Measurements from ENCODE around the gene ARMC7.
"Not testable (repeated sequence)": the region's sequence is repeated elsewhere in the genome, so short reads cannot be mapped to it uniquely, and the experiment has no call there.

Gene ARMC7

DNA sequence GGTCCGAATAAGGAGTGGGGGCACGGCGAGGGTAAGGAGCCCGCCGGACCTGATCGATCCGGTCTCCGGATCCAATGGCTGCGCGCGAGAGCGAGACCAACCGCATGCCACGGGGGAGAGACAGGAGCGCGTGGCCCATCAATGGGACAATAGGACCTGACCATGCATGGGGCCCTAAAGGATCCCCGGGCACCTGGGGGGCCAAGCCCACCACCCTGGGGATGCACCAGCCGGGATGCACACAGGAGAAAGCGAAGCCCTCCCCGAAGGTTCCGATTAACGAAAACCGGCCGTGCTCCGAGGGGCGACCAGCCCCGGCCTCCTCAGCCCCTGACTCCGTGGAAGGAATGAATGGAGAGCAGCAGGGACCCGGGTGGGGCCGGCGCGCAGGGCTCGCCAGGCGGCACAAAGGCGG is 44.0 kb downstream of the ARMC7 start:
- H3K27ac ChIP-seq, result peak overlapping the region; percentile 71
- peak overlapping the region; percentile 86 for H3K9ac ChIP-seq (ENCODE audit: insufficient read length)
- TF ChIP-seq POLR2AphosphoS5 (IDR thresholded peaks at IDR 0.05; ENCODE audit: borderline replicate concordance, low read depth, low read length), result no peak
- TF ChIP-seq EZH2 (IDR thresholded peaks at IDR 0.05), result no peak
- no peak for TF ChIP-seq FOXP2 (optimal IDR thresholded peaks at IDR 0.05; ENCODE audit: control extremely low read depth, extremely low read length, insufficient read depth)
- H3K9me3 ChIP-seq (ENCODE audit: low read depth, low read length), result no peaks in the 10 kb centered on the region
- no peak for DNase-seq (ENCODE audit: low read depth, low spot score)
- peaks cover 4% of the 10 kb centered on the region for H3K36me3 ChIP-seq (ENCODE audit: insufficient read depth, low read length)
- H3K4me3 ChIP-seq, result peak overlapping the region; percentile 86

DNA sequence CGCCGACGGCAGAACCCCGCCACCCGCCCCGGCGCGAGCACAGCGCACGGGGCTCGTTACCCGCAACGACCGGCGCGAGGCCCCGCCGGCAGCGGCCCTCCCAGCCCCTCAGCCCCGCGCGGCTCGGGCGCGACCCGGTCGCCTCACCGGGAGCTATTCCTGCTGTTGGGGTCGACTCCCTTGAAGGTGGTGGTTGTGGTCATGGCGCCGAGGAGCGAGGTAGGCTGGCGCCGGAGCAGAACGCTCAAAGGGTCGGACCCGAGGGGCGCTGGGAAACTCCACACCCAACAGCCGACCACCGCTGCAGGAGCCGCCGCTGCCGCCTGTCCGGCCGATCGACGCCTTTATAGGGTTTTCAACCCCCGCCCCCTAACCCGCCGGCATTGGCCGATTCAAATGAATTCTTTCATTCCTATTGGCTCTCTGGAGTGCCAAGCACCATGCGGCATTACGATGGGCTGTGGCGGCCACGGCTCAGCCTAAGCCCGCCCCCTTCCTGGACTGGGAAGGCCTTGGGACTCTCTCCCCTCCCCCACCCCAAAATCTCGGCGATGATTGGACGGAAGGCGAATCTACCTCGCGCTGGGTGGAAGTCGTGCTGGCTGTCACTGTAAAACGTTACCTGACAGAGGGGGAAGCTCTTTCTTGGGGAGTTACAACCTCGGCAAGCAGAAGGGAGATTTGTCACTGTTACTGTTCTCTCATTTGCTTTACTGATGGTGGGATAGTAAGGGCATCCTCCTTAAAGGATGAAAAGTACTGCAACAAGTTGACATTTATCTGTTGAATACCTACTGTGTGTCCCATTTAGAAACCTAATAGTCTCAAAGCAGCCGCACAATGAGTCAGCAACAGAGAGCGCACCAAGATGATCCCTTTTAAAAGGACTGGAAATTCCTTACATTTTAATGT is 44.7 kb downstream of the ARMC7 start, which contains the start of gene JPT1:
JPT1 (minus strand) TSS at position 318 of the 912 bp plus-strand sequence; CDS start at position 203, 115 bp downstream.
- H3K9ac ChIP-seq (ENCODE audit: insufficient read length), result peak within 1 kb of the TSS; percentile 86
- DNase-seq (ENCODE audit: low read depth, low spot score), result peak; percentile 90
- H3K27ac ChIP-seq, result peak within 1 kb of the TSS; percentile 71
- no peaks in the 10 kb centered on the region for H3K9me3 ChIP-seq (ENCODE audit: low read depth, low read length)
- H3K4me3 ChIP-seq, result peak within 1 kb of the TSS; percentile 86
- TF ChIP-seq POLR2AphosphoS5 (IDR thresholded peaks at IDR 0.05; ENCODE audit: borderline replicate concordance, low read depth, low read length) (peak; percentile 99), EZH2 (IDR thresholded peaks at IDR 0.05) (no peak), FOXP2 (optimal IDR thresholded peaks at IDR 0.05; ENCODE audit: control extremely low read depth, extremely low read length, insufficient read depth) (no peak)
- peaks cover 4% of the 10 kb centered on the region for H3K36me3 ChIP-seq (ENCODE audit: insufficient read depth, low read length)

DNA sequence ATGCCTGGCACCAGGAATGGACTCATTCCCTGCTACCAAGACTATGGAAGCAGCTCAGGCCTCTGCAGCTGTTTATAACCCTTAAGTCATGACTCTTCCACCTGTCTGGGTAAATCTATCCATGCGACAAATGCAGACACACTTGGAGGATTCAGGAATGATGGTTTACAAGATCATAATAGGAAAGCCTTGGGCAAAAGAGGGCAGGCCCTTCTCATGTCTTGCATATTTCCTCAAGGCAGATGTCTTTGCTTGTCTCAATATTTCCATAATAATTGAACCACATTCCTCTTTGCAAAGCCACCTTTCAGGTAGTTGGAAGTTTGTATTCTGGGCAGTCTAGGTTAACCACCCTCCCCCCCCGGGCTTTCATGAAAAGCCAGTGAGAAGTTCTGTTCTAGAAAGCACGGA is 45.4 kb downstream of the ARMC7 start:
- Histone ChIP-seq H3K27ac (peak overlapping the region; percentile 14; the same call in 1 of the 2 replicates), H3K9ac (ENCODE audit: insufficient read length) (no peak overlapping the region), H3K9me3 (ENCODE audit: low read depth, low read length) (no peaks in the 10 kb centered on the region), H3K4me3 (no peak overlapping the region), H3K36me3 (ENCODE audit: insufficient read depth, low read length) (peaks cover 4% of the 10 kb centered on the region)
- DNase-seq (ENCODE audit: low read depth, low spot score), result no peak
- TF ChIP-seq POLR2AphosphoS5 (IDR thresholded peaks at IDR 0.05; ENCODE audit: borderline replicate concordance, low read depth, low read length) (0 out of 2 replicates have a peak, but pooled peaks have one; percentile 4), EZH2 (IDR thresholded peaks at IDR 0.05) (no peak)

DNA sequence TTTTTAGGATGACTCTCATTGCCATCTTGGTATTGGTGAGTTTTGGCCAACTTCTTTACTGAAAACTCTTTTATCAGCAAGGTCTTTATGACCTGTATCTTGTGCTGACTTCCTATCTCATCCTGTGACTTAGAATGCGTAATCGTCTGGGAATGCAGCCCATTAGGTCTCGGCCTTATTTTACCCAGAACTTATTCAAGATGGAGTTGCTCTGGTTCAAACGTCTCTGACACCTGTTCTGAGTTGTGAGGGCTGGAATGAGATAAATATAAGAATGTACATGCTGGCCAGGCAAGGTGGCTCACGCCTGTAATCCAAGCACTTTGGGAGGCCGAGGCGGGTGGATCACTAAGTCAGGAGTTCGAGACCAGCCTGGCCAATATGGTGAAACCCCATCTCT is 48.7 kb downstream of the ARMC7 start:
- not testable (repeated sequence) for H3K9ac ChIP-seq (ENCODE audit: insufficient read length); H3K36me3 ChIP-seq (ENCODE audit: insufficient read depth, low read length); DNase-seq (ENCODE audit: low read depth, low spot score); H3K9me3 ChIP-seq (ENCODE audit: low read depth, low read length); H3K27ac ChIP-seq; H3K4me3 ChIP-seq

DNA sequence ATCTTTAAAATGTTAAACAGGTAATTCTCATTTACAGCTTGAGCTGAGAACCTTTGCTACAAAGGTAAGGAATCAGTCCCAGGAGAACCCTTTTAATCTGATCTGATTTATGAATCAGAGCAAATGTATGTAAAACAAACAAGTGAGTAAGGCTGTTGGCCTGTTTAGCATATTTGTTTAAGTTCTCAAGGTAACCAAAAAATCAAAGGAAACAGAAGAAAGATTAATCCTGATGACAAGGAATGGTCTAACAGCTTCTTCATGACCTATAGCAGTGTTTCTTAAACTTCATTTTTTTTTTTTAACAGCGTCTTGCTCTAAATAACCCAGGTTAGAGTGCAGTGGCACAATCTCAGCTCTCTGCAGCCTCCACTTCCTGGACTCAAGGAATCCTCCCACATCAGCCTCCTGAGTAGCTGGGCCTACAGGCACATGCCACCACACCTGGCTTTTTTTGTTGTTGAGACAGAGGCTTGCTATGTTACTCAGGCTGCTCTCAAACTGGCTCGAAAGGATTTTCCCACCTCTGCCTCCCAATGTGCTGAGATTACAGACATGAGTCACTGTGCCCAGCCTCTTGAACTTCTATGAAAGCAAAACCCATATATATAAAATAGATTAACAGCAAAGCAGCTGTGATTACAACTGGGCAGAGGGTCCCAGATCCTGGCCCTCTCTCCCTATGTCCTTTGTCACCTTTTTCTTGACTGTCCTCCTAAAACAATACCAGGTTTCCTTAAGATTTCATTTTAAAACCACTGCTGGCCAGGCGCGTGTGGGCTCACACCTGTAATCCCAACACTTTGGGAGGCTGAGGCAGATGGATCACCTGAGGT is 49.6 kb downstream of the ARMC7 start:
- no peak overlapping the region for H3K9ac ChIP-seq (ENCODE audit: insufficient read length)
- no peak overlapping the region for H3K4me3 ChIP-seq
- no peak overlapping the region for H3K27ac ChIP-seq
- peaks cover 15% of the 10 kb centered on the region for H3K36me3 ChIP-seq (ENCODE audit: insufficient read depth, low read length)
- no peak for TF ChIP-seq EZH2 (IDR thresholded peaks at IDR 0.05)
- TF ChIP-seq FOXP2 (optimal IDR thresholded peaks at IDR 0.05; ENCODE audit: control extremely low read depth, extremely low read length, insufficient read depth), result no peak
- TF ChIP-seq POLR2AphosphoS5 (IDR thresholded peaks at IDR 0.05; ENCODE audit: borderline replicate concordance, low read depth, low read length), result no peak
- H3K9me3 ChIP-seq (ENCODE audit: low read depth, low read length), result no peaks in the 10 kb centered on the region
- no peak for DNase-seq (ENCODE audit: low read depth, low spot score)

- DNase-seq (ENCODE audit: low read depth, low spot score), result no peak
- Histone ChIP-seq H3K9ac (ENCODE audit: insufficient read length) (no peak overlapping the region), H3K36me3 (ENCODE audit: insufficient read depth, low read length) (peaks cover 18% of the 10 kb centered on the region), H3K9me3 (ENCODE audit: low read depth, low read length) (no peaks in the 10 kb centered on the region), H3K27ac (peak overlapping the region; percentile 22), H3K4me3 (no peak overlapping the region)
- TF ChIP-seq POLR2AphosphoS5 (IDR thresholded peaks at IDR 0.05; ENCODE audit: borderline replicate concordance, low read depth, low read length) (no peak), FOXP2 (optimal IDR thresholded peaks at IDR 0.05; ENCODE audit: control extremely low read depth, extremely low read length, insufficient read depth) (no peak), EZH2 (IDR thresholded peaks at IDR 0.05) (no peak)
These were observed 50.4 kb downstream of the ARMC7 start for GRCh38 chr17:75160211-75160610.

- Histone ChIP-seq H3K36me3 (ENCODE audit: insufficient read depth, low read length) (peaks cover 44% of the 10 kb centered on the region), H3K9me3 (ENCODE audit: low read depth, low read length) (no peaks in the 10 kb centered on the region)
- TF ChIP-seq POLR2AphosphoS5 (IDR thresholded peaks at IDR 0.05; ENCODE audit: borderline replicate concordance, low read depth, low read length) (0 out of 2 replicates have a peak, but pooled peaks have one; percentile 18), FOXP2 (optimal IDR thresholded peaks at IDR 0.05; ENCODE audit: control extremely low read depth, extremely low read length, insufficient read depth) (no peak), EZH2 (IDR thresholded peaks at IDR 0.05) (no peak)
These were observed 53.3 kb downstream of the ARMC7 start for GRCh38 chr17:75163074-75163473.

GRCh38 chr17:75164606-75165005 is 54.8 kb downstream of the ARMC7 start:
- H3K9ac ChIP-seq (ENCODE audit: insufficient read length), result not testable (repeated sequence)
- peaks cover 53% of the 10 kb centered on the region for H3K36me3 ChIP-seq (ENCODE audit: insufficient read depth, low read length)

More at GRCh38 chr17:75163074-75163473, 53.3 kb downstream of the ARMC7 start:
- DNase-seq (ENCODE audit: low read depth, low spot score), result no peak
- Histone ChIP-seq H3K4me3 (no peak overlapping the region), H3K27ac (no peak overlapping the region), H3K9ac (ENCODE audit: insufficient read length) (no peak overlapping the region)

More at GRCh38 chr17:75164606-75165005, 54.8 kb downstream of the ARMC7 start:
- DNase-seq (ENCODE audit: low read depth, low spot score); H3K4me3 ChIP-seq; H3K9me3 ChIP-seq (ENCODE audit: low read depth, low read length); H3K27ac ChIP-seq: not testable (repeated sequence)

Data from SK-N-MC (cell line).